GM23338 (cell line): ENCODE measurements around the gene CCNQ. TPM values are rescaled to one million over a fixed set of nuclear protein-coding genes. Genes with fewer than 3 reads are reported as not detected.

Experiments used
- ATAC-seq: fragments of 200-7000 bp; cut with Tn5 transposase; 3 replicates; pipeline ENCODE4 v1.9.1; 2020
- DNase-seq: peaks from one replicate; pipeline ENCODE4 v3.0.0-alpha.2; 2015; ENCODE audit warnings: low spot score
- H2AFZ ChIP-seq: fragments of 200-600 bp; sonication (generic); 2 replicates; pipeline ENCODE4 v1.8.0; 2016; ENCODE audit warnings: antibody characterized with exemption, mild to moderate bottlenecking, moderate library complexity
- H3F3A ChIP-seq: fragments of 200-600 bp; sonication (generic); replicated peaks from 2 replicates; pipeline ENCODE4 v1.8.0; 2017; ENCODE audit warnings: antibody characterized with exemption, mixed run types, low read depth
- H3K27ac ChIP-seq: fragments of 200-600 bp; sonication (generic); 2 replicates; pipeline ENCODE4 v1.6.1; 2016; ENCODE audit warnings: low read depth
- H3K27me3 ChIP-seq: fragments of 200-600 bp; sonication (generic); 2 replicates; pipeline ENCODE4 v1.8.0; 2016; ENCODE audit warnings: mild to moderate bottlenecking, mixed run types, moderate library complexity; ENCODE audit not compliant: insufficient read depth
- H3K36me3 ChIP-seq: fragments of 200-600 bp; sonication (generic); 2 replicates; pipeline ENCODE4 v1.8.0; 2016; ENCODE audit warnings: mild to moderate bottlenecking; ENCODE audit not compliant: insufficient read depth
- H3K4me1 ChIP-seq: fragments of 200-600 bp; sonication (generic); 2 replicates; pipeline ENCODE4 v1.8.0; 2016; ENCODE audit warnings: mild to moderate bottlenecking, moderate library complexity; ENCODE audit not compliant: insufficient read depth
- H3K4me2 ChIP-seq: fragments of 200-600 bp; sonication (generic); 2 replicates; pipeline ENCODE4 v1.7.1; 2017; ENCODE audit warnings: mixed run types
- H3K4me3 ChIP-seq: fragments of 200-600 bp; sonication (generic); 2 replicates; pipeline ENCODE4 v1.6.1; 2016; ENCODE audit warnings: mixed run types
- H3K79me2 ChIP-seq: fragments of 200-600 bp; sonication (generic); replicated peaks from 2 replicates; pipeline ENCODE4 v1.8.0; 2017; ENCODE audit warnings: mild to moderate bottlenecking; ENCODE audit not compliant: insufficient read depth
- H3K9me2 ChIP-seq: fragments of 200-600 bp; sonication (generic); 2 replicates; pipeline ENCODE4 v1.8.0; 2017; ENCODE audit not compliant: insufficient read depth
- H4K20me1 ChIP-seq: fragments of 200-600 bp; sonication (generic); replicated peaks from 2 replicates; pipeline ENCODE4 v1.8.0; 2017; ENCODE audit warnings: mild to moderate bottlenecking; ENCODE audit not compliant: insufficient read depth
- H3K27ac Mint-ChIP-seq: 2 replicates; pipeline ENCODE4 v1.8.0; 2020; ENCODE audit warnings: inconsistent platforms, mild to moderate bottlenecking, moderate library complexity, mixed read lengths
- H3K27me3 Mint-ChIP-seq: 3 replicates; pipeline ENCODE4 v1.8.0; 2022; ENCODE audit warnings: low read depth, mild to moderate bottlenecking, moderate library complexity, mixed read lengths, inconsistent platforms; ENCODE audit not compliant: insufficient read depth, poor library complexity
- H3K36me3 Mint-ChIP-seq: 3 replicates; pipeline ENCODE4 v1.8.0; 2021; ENCODE audit warnings: low read depth, mild to moderate bottlenecking, inconsistent platforms, moderate library complexity, mixed read lengths
- H3K4me1 Mint-ChIP-seq: 3 replicates; pipeline ENCODE4 v1.8.0; 2020; ENCODE audit warnings: mild to moderate bottlenecking, inconsistent platforms, mixed read lengths
- H3K4me3 Mint-ChIP-seq: 3 replicates; pipeline ENCODE4 v1.8.0; 2021; ENCODE audit warnings: moderate library complexity, mild to moderate bottlenecking, inconsistent platforms, mixed read lengths
- H3K9me3 Mint-ChIP-seq: 3 replicates; pipeline ENCODE4 v1.8.0; 2020; ENCODE audit warnings: moderate library complexity, mild to moderate bottlenecking, inconsistent platforms, mixed read lengths
- CREB1 ChIP-seq: fragments of 250-450 bp; sonication (Bioruptor Pico); IDR thresholded peaks from 2 replicates; pipeline ENCODE4 v1.5.0; 2020; ENCODE audit warnings: low read depth, mild to moderate bottlenecking, moderate library complexity
- EZH2phosphoT487 ChIP-seq: fragments of 200-600 bp; sonication (generic); IDR thresholded peaks from one replicate; pipeline ENCODE4 v1.8.1; 2018; ENCODE audit warnings: antibody characterized with exemption; ENCODE audit not compliant: unreplicated experiment
- JUNB ChIP-seq: IDR thresholded peaks from one replicate; pipeline ENCODE4 v1.6.1; 2016; ENCODE audit warnings: antibody characterized with exemption; ENCODE audit not compliant: unreplicated experiment
- NANOG ChIP-seq: IDR thresholded peaks from 2 replicates; pipeline ENCODE4 v1.6.1; 2016; ENCODE audit warnings: antibody characterized with exemption, borderline replicate concordance
- POLR2AphosphoS5 ChIP-seq: IDR thresholded peaks from 2 replicates; pipeline ENCODE4 v1.6.1; 2016; ENCODE audit warnings: antibody characterized with exemption, low read depth
- STAT1 ChIP-seq: IDR thresholded peaks from one replicate; pipeline ENCODE4 v1.6.1; 2016; ENCODE audit warnings: antibody characterized with exemption; ENCODE audit not compliant: unreplicated experiment
- ZNF114 ChIP-seq: fragments of 250-450 bp; sonication (Bioruptor Pico); IDR thresholded peaks from 2 replicates; pipeline ENCODE4 v1.5.0; 2020; ENCODE audit warnings: mild to moderate bottlenecking, moderate library complexity
- ZNF331 ChIP-seq: fragments of 250-450 bp; sonication (Bioruptor Pico); IDR thresholded peaks from 2 replicates; pipeline ENCODE4 v1.5.0; 2020; ENCODE audit warnings: low read depth, mild to moderate bottlenecking, moderate library complexity
- polyA plus RNA-seq: library from polyadenylated mRNA; unstranded; fragments of >200 nt; fragmentation: Nextera tagmentation; extraction: Ambion mirVana; gene quantifications from 2 replicates; pipeline ENCODE4 v1.2.1, GENCODE V29; 2016
- total RNA-seq: library from RNA; depleted of rRNA; stranded (reverse); fragments of >200 nt; shearing (Covaris generic); gene quantifications from 2 replicates; pipeline ENCODE4 v1.2.3, GENCODE V29; 2014
- TF ChIP-seq, protein P1 (sequence below): IDR thresholded peaks from one replicate; pipeline ENCODE4 v1.6.1; 2018; ENCODE audit warnings: antibody characterized with exemption; ENCODE audit not compliant: unreplicated experiment
- TF ChIP-seq, protein P2 (sequence below), 2 experiments: fragments of 200-600 bp in 1 of 2; sonication (generic) in 1 of 2; conservative IDR thresholded peaks; 2 replicates each; pipeline versions ENCODE4 v1.5.1 to v1.6.1; 2016 to 2017; ENCODE audit warnings: antibody characterized with exemption in 2 of 2, low read depth in 2 of 2, mild to moderate bottlenecking in 2 of 2, moderate library complexity in 1 of 2
- TF ChIP-seq, protein P3 (sequence below): IDR thresholded peaks from 2 replicates; pipeline ENCODE4 v1.6.1; 2016; ENCODE audit warnings: antibody characterized with exemption
- TF ChIP-seq, protein P4 (sequence below): fragments of 250-450 bp; sonication (Bioruptor Pico); IDR thresholded peaks from 2 replicates; pipeline ENCODE4 v1.5.0; 2020; ENCODE audit warnings: mild to moderate bottlenecking, moderate library complexity

The CCNQ gene
- total and polyA plus RNA-seq, 2 experiments from 2014 or later = 19.4 to 30.2 TPM

DNA sequence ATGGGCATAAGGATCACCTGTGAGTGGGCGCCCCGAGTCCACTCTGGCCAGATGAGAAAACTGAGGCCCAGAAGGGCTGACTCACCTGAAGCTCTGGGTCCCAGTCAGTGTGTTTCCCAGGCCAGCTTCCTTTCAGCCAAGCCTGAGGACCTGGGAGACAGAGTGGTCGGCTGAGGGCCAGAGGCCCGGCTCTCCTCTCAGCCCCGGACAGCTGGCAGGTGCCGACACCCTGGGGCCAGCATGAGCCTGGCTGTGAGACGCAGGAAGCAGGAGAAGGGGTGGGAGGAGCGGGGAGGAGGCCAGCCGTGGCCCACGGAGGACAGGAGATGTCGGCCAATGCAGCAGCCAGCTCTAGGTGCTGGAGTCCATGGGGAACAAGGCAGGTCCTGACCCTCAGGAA, 52.6 kb downstream of the CCNQ start:
- no peak overlapping the region for H3K27ac ChIP-seq
- no peak overlapping the region for H3K27ac Mint-ChIP-seq
- H2AFZ ChIP-seq = no peak overlapping the region
- DNase-seq = no peak
- no peaks in the 10 kb centered on the region for H3K36me3 ChIP-seq
- no peaks in the 10 kb centered on the region for H3K9me2 ChIP-seq
- H3K4me3 ChIP-seq = no peak overlapping the region
- H3K4me2 ChIP-seq = no peak overlapping the region
- no peaks in the 10 kb centered on the region for H3K9me3 Mint-ChIP-seq
- no peaks in the 10 kb centered on the region for H4K20me1 ChIP-seq
- peaks cover 2% of the 10 kb centered on the region for H3K27me3 Mint-ChIP-seq
- no peak for TF ChIP-seq ZNF331 (CRISPR knock-in tag)
- TF ChIP-seq, protein P1, sequence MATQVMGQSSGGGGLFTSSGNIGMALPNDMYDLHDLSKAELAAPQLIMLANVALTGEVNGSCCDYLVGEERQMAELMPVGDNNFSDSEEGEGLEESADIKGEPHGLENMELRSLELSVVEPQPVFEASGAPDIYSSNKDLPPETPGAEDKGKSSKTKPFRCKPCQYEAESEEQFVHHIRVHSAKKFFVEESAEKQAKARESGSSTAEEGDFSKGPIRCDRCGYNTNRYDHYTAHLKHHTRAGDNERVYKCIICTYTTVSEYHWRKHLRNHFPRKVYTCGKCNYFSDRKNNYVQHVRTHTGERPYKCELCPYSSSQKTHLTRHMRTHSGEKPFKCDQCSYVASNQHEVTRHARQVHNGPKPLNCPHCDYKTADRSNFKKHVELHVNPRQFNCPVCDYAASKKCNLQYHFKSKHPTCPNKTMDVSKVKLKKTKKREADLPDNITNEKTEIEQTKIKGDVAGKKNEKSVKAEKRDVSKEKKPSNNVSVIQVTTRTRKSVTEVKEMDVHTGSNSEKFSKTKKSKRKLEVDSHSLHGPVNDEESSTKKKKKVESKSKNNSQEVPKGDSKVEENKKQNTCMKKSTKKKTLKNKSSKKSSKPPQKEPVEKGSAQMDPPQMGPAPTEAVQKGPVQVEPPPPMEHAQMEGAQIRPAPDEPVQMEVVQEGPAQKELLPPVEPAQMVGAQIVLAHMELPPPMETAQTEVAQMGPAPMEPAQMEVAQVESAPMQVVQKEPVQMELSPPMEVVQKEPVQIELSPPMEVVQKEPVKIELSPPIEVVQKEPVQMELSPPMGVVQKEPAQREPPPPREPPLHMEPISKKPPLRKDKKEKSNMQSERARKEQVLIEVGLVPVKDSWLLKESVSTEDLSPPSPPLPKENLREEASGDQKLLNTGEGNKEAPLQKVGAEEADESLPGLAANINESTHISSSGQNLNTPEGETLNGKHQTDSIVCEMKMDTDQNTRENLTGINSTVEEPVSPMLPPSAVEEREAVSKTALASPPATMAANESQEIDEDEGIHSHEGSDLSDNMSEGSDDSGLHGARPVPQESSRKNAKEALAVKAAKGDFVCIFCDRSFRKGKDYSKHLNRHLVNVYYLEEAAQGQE = no peak
- no peak for TF ChIP-seq EZH2phosphoT487
- no peak for TF ChIP-seq NANOG
- TF ChIP-seq, protein P2, sequence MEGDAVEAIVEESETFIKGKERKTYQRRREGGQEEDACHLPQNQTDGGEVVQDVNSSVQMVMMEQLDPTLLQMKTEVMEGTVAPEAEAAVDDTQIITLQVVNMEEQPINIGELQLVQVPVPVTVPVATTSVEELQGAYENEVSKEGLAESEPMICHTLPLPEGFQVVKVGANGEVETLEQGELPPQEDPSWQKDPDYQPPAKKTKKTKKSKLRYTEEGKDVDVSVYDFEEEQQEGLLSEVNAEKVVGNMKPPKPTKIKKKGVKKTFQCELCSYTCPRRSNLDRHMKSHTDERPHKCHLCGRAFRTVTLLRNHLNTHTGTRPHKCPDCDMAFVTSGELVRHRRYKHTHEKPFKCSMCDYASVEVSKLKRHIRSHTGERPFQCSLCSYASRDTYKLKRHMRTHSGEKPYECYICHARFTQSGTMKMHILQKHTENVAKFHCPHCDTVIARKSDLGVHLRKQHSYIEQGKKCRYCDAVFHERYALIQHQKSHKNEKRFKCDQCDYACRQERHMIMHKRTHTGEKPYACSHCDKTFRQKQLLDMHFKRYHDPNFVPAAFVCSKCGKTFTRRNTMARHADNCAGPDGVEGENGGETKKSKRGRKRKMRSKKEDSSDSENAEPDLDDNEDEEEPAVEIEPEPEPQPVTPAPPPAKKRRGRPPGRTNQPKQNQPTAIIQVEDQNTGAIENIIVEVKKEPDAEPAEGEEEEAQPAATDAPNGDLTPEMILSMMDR (conservative IDR thresholded peaks at IDR 0.05; ENCODE audit: low read depth in 2 of 2) = no peak
- no peak for TF ChIP-seq POLR2AphosphoS5
- TF ChIP-seq, protein P3, sequence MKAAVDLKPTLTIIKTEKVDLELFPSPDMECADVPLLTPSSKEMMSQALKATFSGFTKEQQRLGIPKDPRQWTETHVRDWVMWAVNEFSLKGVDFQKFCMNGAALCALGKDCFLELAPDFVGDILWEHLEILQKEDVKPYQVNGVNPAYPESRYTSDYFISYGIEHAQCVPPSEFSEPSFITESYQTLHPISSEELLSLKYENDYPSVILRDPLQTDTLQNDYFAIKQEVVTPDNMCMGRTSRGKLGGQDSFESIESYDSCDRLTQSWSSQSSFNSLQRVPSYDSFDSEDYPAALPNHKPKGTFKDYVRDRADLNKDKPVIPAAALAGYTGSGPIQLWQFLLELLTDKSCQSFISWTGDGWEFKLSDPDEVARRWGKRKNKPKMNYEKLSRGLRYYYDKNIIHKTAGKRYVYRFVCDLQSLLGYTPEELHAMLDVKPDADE = no peak
- no peak for TF ChIP-seq ZNF114 (CRISPR knock-in tag)
- no peak for TF ChIP-seq CREB1
- TF ChIP-seq STAT1 = no peak
- TF ChIP-seq JUNB = no peak
- TF ChIP-seq, protein P4, sequence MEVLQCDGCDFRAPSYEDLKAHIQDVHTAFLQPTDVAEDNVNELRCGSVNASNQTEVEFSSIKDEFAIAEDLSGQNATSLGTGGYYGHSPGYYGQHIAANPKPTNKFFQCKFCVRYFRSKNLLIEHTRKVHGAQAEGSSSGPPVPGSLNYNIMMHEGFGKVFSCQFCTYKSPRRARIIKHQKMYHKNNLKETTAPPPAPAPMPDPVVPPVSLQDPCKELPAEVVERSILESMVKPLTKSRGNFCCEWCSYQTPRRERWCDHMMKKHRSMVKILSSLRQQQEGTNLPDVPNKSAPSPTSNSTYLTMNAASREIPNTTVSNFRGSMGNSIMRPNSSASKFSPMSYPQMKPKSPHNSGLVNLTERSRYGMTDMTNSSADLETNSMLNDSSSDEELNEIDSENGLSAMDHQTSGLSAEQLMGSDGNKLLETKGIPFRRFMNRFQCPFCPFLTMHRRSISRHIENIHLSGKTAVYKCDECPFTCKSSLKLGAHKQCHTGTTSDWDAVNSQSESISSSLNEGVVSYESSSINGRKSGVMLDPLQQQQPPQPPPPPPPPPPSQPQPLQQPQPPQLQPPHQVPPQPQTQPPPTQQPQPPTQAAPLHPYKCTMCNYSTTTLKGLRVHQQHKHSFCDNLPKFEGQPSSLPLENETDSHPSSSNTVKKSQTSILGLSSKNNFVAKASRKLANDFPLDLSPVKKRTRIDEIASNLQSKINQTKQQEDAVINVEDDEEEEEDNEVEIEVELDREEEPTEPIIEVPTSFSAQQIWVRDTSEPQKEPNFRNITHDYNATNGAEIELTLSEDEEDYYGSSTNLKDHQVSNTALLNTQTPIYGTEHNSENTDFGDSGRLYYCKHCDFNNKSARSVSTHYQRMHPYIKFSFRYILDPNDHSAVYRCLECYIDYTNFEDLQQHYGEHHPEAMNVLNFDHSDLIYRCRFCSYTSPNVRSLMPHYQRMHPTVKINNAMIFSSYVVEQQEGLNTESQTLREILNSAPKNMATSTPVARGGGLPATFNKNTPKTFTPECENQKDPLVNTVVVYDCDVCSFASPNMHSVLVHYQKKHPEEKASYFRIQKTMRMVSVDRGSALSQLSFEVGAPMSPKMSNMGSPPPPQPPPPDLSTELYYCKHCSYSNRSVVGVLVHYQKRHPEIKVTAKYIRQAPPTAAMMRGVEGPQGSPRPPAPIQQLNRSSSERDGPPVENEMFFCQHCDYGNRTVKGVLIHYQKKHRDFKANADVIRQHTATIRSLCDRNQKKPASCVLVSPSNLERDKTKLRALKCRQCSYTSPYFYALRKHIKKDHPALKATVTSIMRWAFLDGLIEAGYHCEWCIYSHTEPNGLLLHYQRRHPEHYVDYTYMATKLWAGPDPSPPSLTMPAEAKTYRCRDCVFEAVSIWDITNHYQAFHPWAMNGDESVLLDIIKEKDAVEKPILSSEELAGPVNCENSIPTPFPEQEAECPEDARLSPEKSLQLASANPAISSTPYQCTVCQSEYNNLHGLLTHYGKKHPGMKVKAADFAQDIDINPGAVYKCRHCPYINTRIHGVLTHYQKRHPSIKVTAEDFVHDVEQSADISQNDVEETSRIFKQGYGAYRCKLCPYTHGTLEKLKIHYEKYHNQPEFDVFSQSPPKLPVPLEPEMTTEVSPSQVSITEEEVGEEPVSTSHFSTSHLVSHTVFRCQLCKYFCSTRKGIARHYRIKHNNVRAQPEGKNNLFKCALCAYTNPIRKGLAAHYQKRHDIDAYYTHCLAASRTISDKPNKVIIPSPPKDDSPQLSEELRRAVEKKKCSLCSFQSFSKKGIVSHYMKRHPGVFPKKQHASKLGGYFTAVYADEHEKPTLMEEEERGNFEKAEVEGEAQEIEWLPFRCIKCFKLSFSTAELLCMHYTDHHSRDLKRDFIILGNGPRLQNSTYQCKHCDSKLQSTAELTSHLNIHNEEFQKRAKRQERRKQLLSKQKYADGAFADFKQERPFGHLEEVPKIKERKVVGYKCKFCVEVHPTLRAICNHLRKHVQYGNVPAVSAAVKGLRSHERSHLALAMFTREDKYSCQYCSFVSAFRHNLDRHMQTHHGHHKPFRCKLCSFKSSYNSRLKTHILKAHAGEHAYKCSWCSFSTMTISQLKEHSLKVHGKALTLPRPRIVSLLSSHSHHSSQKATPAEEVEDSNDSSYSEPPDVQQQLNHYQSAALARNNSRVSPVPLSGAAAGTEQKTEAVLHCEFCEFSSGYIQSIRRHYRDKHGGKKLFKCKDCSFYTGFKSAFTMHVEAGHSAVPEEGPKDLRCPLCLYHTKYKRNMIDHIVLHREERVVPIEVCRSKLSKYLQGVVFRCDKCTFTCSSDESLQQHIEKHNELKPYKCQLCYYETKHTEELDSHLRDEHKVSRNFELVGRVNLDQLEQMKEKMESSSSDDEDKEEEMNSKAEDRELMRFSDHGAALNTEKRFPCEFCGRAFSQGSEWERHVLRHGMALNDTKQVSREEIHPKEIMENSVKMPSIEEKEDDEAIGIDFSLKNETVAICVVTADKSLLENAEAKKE = no peak
- no peak overlapping the region for H3K4me3 Mint-ChIP-seq
- no peaks in the 10 kb centered on the region for H3K36me3 Mint-ChIP-seq
- no peaks in the 10 kb centered on the region for H3K4me1 Mint-ChIP-seq
- H3K79me2 ChIP-seq = no peaks in the 10 kb centered on the region
- H3K4me1 ChIP-seq = no peaks in the 10 kb centered on the region
- no peaks in the 10 kb centered on the region for H3F3A ChIP-seq
- H3K27me3 ChIP-seq = no peaks in the 10 kb centered on the region
- no peak for ATAC-seq
